Mesenchymal stem cell (in vitro differentiated cells and primary cell): ENCODE data around the gene DRC3.
A peak's percentile ranks its signal among the peaks of the same experiment; 100 is the strongest.

Source experiments
- DNase-seq: peaks from one replicate; pipeline ENCODE4 v3.0.0-alpha.2; 2013
- H2AFZ ChIP-seq: one replicate; pipeline ENCODE4 v1.6.1; 2013; ENCODE audit warnings: low read depth, mild to moderate bottlenecking, control low read depth, inconsistent platforms, low read length, moderate library complexity
- H2AK5ac ChIP-seq: 2 replicates; pipeline ENCODE4 v1.6.1; 2013; ENCODE audit warnings: low read length, moderate library complexity, mild to moderate bottlenecking, inconsistent platforms; ENCODE audit not compliant: severe bottlenecking
- H2BK120ac ChIP-seq: one replicate; pipeline ENCODE4 v1.6.1; 2013; ENCODE audit warnings: low read depth, mild to moderate bottlenecking, inconsistent platforms, low read length, moderate library complexity
- H2BK12ac ChIP-seq, 2 experiments: one replicate each; pipeline ENCODE4 v1.6.1; 2013; ENCODE audit warnings: inconsistent platforms in 2 of 2, low read length in 2 of 2, mild to moderate bottlenecking in 2 of 2, moderate library complexity in 2 of 2, control low read depth in 1 of 2
- H2BK15ac ChIP-seq: one replicate; pipeline ENCODE4 v1.6.1; 2013; ENCODE audit warnings: mild to moderate bottlenecking, low read depth, inconsistent platforms; ENCODE audit not compliant: poor library complexity, severe bottlenecking
- H2BK5ac ChIP-seq: 2 replicates; pipeline ENCODE4 v1.6.1; 2013; ENCODE audit warnings: low read depth, mild to moderate bottlenecking, low read length, control low read depth, inconsistent platforms; ENCODE audit not compliant: poor library complexity, severe bottlenecking
- H3K14ac ChIP-seq, 2 experiments: one replicate each; pipeline ENCODE4 v1.6.1; 2013; ENCODE audit warnings: inconsistent platforms in 2 of 2, low read length in 2 of 2, control low read depth in 1 of 2, mild to moderate bottlenecking in 1 of 2, moderate library complexity in 1 of 2
- H3K18ac ChIP-seq, 2 experiments: one replicate each; pipeline ENCODE4 v1.6.1; 2013; ENCODE audit warnings: inconsistent platforms in 2 of 2, low read length in 2 of 2, control low read depth in 1 of 2, low read depth in 1 of 2, mild to moderate bottlenecking in 1 of 2
- H3K23ac ChIP-seq, 2 experiments: one replicate each; pipeline ENCODE4 v1.6.1; 2013; ENCODE audit warnings: inconsistent platforms in 2 of 2, low read length in 2 of 2, mild to moderate bottlenecking in 2 of 2, moderate library complexity in 2 of 2, control low read depth in 1 of 2
- H3K27ac ChIP-seq: 2 replicates; pipeline ENCODE4 v1.5.1; 2013; ENCODE audit warnings: mild to moderate bottlenecking, moderate library complexity, low read length, control low read depth, inconsistent platforms; ENCODE audit not compliant: poor library complexity, severe bottlenecking
- H3K27me3 ChIP-seq, 2 experiments: 2 replicates each; pipeline versions ENCODE4 v1.6.1 to v1.7.0; 2013; ENCODE audit warnings: low read length in 2 of 2, mild to moderate bottlenecking in 2 of 2, moderate library complexity in 2 of 2, control low read depth in 1 of 2, inconsistent platforms in 1 of 2; ENCODE audit not compliant: control insufficient read depth in 1 of 2, insufficient read depth in 1 of 2
- H3K36me3 ChIP-seq, 2 experiments: 2 replicates each; pipeline versions ENCODE4 v1.6.1 to v1.7.0; 2013; ENCODE audit warnings: low read length in 2 of 2, control low read depth in 1 of 2, inconsistent platforms in 1 of 2, low read depth in 1 of 2, mild to moderate bottlenecking in 1 of 2; ENCODE audit not compliant: insufficient read depth in 2 of 2, control insufficient read depth in 1 of 2
- H3K4ac ChIP-seq, 2 experiments: one replicate each; pipeline ENCODE4 v1.6.1; 2013; ENCODE audit warnings: inconsistent platforms in 2 of 2, low read length in 2 of 2, mild to moderate bottlenecking in 2 of 2, moderate library complexity in 2 of 2, control low read depth in 1 of 2, low read depth in 1 of 2
- H3K4me1 ChIP-seq: 2 replicates; pipeline ENCODE4 v1.6.1; 2013; ENCODE audit warnings: low read depth, low read length, control low read depth; ENCODE audit not compliant: control insufficient read depth, insufficient read depth
- H3K4me2 ChIP-seq: 2 replicates; pipeline ENCODE4 v1.6.1; 2013; ENCODE audit warnings: low read length, mild to moderate bottlenecking, inconsistent platforms; ENCODE audit not compliant: poor library complexity, severe bottlenecking
- H3K4me3 ChIP-seq, 2 experiments: 2 replicates each; pipeline versions ENCODE4 v1.5.1 to v1.7.0; 2013; ENCODE audit warnings: low read length in 2 of 2, mild to moderate bottlenecking in 2 of 2, control low read depth in 1 of 2, low read depth in 1 of 2; ENCODE audit not compliant: insufficient read depth in 1 of 2
- H3K79me1 ChIP-seq: replicated peaks from 2 replicates; pipeline ENCODE4 v1.6.1; 2013; ENCODE audit warnings: mild to moderate bottlenecking, control low read depth, low read length, inconsistent platforms; ENCODE audit not compliant: poor library complexity, severe bottlenecking
- H3K9ac ChIP-seq: 2 replicates; pipeline ENCODE4 v1.7.0; 2013; ENCODE audit warnings: mild to moderate bottlenecking, low read length, moderate library complexity
- H3K9me3 ChIP-seq: 2 replicates; pipeline ENCODE4 v1.7.0; 2013; ENCODE audit warnings: mild to moderate bottlenecking, low read length; ENCODE audit not compliant: control insufficient read depth
- H4K8ac ChIP-seq: one replicate; pipeline ENCODE4 v1.6.1; 2013; ENCODE audit warnings: inconsistent platforms, mild to moderate bottlenecking, low read length, moderate library complexity
- H4K91ac ChIP-seq: one replicate; pipeline ENCODE4 v1.6.1; 2013; ENCODE audit warnings: mild to moderate bottlenecking, low read length, inconsistent platforms
- WGBS: methylation state at CpG from one replicate; pipeline ENCODE4 v1.1.7; 2013; ENCODE audit warnings: mixed read lengths; 5-methylcytosine and 5-hydroxymethylcytosine counted together

DRC3 gene

GRCh38 chr17:17946093-17946492 lies 26.6 kb upstream of the DRC3 start:
- Histone ChIP-seq H3K18ac (no peak overlapping the region), H3K79me1 (peaks cover 33% of the 10 kb centered on the region), H3K4me2 (no peak overlapping the region), H3K4ac (no peak overlapping the region), H4K8ac (no peak overlapping the region), H2BK120ac (no peak overlapping the region), H3K27ac (no peak overlapping the region), H2BK5ac (no peak overlapping the region), H2AFZ (no peak overlapping the region), H4K91ac (no peak overlapping the region), H2BK12ac (no peak overlapping the region), H2BK15ac (no peak overlapping the region), H3K9me3 (no peaks in the 10 kb centered on the region), H3K4me1 (peaks cover 16% of the 10 kb centered on the region), H3K9ac (no peak overlapping the region), H3K4me3 (no peak overlapping the region), H3K27me3 (no peaks in the 10 kb centered on the region), H3K14ac (no peak overlapping the region), H3K23ac (no peak overlapping the region), H2AK5ac (no peak overlapping the region), H3K36me3 (no peaks in the 10 kb centered on the region)
- no CpG with 5 or more reads among the region's 3 CpGs for WGBS
- no peak for DNase-seq

- no peak overlapping the region for H3K23ac ChIP-seq
- no peak overlapping the region for H2BK15ac ChIP-seq
- no peaks in the 10 kb centered on the region for H3K9me3 ChIP-seq
- H3K79me1 ChIP-seq: peaks cover 26% of the 10 kb centered on the region
- no peak overlapping the region for H3K18ac ChIP-seq
- no peak for DNase-seq
- no peak overlapping the region for H3K4me2 ChIP-seq
- 98% methylated on average over 2 of the region's 5 CpGs for WGBS
- H3K9ac ChIP-seq: peak overlapping the region; percentile 8
- no peak overlapping the region for H3K14ac ChIP-seq
- no peak overlapping the region for H2BK5ac ChIP-seq
- H2BK120ac ChIP-seq: no peak overlapping the region
- peaks cover 13% of the 10 kb centered on the region for H3K4me1 ChIP-seq
- H2AFZ ChIP-seq: no peak overlapping the region
- H2BK12ac ChIP-seq: no peak overlapping the region
- no peak overlapping the region for H3K4me3 ChIP-seq
- no peak overlapping the region for H3K27ac ChIP-seq
- H4K8ac ChIP-seq: no peak overlapping the region
- H2AK5ac ChIP-seq: no peak overlapping the region
- H3K36me3 ChIP-seq: no peaks in the 10 kb centered on the region
- no peaks in the 10 kb centered on the region for H3K27me3 ChIP-seq
- H4K91ac ChIP-seq: no peak overlapping the region
- H3K4ac ChIP-seq: no peak overlapping the region
These were observed 25.4 kb upstream of the DRC3 start for GRCh38 chr17:17947309-17947708.

- no peak overlapping the region for H3K14ac ChIP-seq
- no peak overlapping the region for H2BK5ac ChIP-seq
- H2BK15ac ChIP-seq: no peak overlapping the region
- H4K91ac ChIP-seq: no peak overlapping the region
- peaks cover 0 to 3% of the 10 kb centered on the region in 2 experiments for H3K36me3 ChIP-seq
- H3K27ac ChIP-seq: no peak overlapping the region
- H3K4me2 ChIP-seq: no peak overlapping the region
- no peak for DNase-seq
- no peaks in the 10 kb centered on the region for H3K27me3 ChIP-seq
- WGBS: 100% methylated on average over 1 of the region's 1 CpG
- H2BK12ac ChIP-seq: no peak overlapping the region
- no peak overlapping the region for H2BK120ac ChIP-seq
- no peak overlapping the region for H2AFZ ChIP-seq
- H3K4me3 ChIP-seq: peak overlapping the region in 1 of 2 experiments; percentile 50
- H3K79me1 ChIP-seq: peaks cover 30% of the 10 kb centered on the region
- no peaks in the 10 kb centered on the region for H3K9me3 ChIP-seq
- no peak overlapping the region for H4K8ac ChIP-seq
- no peak overlapping the region for H2AK5ac ChIP-seq
- peaks cover 13% of the 10 kb centered on the region for H3K4me1 ChIP-seq
- no peak overlapping the region for H3K18ac ChIP-seq
- H3K23ac ChIP-seq: no peak overlapping the region
- H3K4ac ChIP-seq: no peak overlapping the region
- no peak overlapping the region for H3K9ac ChIP-seq
These were observed 24.7 kb upstream of the DRC3 start for GRCh38 chr17:17947966-17948365.

GRCh38 chr17:17950347-17950746 lies 22.3 kb upstream of the DRC3 start:
- H3K79me1 ChIP-seq: peaks cover 39% of the 10 kb centered on the region
- WGBS: over 99% methylated on average over 6 of the region's 7 CpGs
- H3K36me3 ChIP-seq: peaks cover 6 to 8% of the 10 kb centered on the region in 2 experiments
- no peak overlapping the region for H2BK5ac ChIP-seq
- no peak overlapping the region for H2BK15ac ChIP-seq
- no peak overlapping the region for H4K8ac ChIP-seq
- no peak overlapping the region for H3K14ac ChIP-seq
- no peak overlapping the region for H3K4me3 ChIP-seq
- no peak overlapping the region for H3K4ac ChIP-seq
- no peaks in the 10 kb centered on the region for H3K4me1 ChIP-seq
- no peak overlapping the region for H3K18ac ChIP-seq
- no peak overlapping the region for H4K91ac ChIP-seq
- no peak overlapping the region for H2AK5ac ChIP-seq
- H3K9me3 ChIP-seq: no peaks in the 10 kb centered on the region
- no peak overlapping the region for H2BK120ac ChIP-seq
- no peaks in the 10 kb centered on the region for H3K27me3 ChIP-seq
- no peak overlapping the region for H3K4me2 ChIP-seq
- DNase-seq: no peak
- H3K9ac ChIP-seq: no peak overlapping the region
- no peak overlapping the region for H2AFZ ChIP-seq
- H2BK12ac ChIP-seq: no peak overlapping the region
- H3K23ac ChIP-seq: no peak overlapping the region
- no peak overlapping the region for H3K27ac ChIP-seq
